Karpas-422 (cell line): ENCODE data around the gene HNRNPF. TPM values are rescaled to one million over a fixed set of nuclear protein-coding genes. Genes with fewer than 3 reads are reported as not detected.
A peak's percentile ranks its signal among the peaks of the same experiment; 100 is the strongest.
"Not testable (repeated sequence)": the region's sequence is repeated elsewhere in the genome, so short reads cannot be mapped to it uniquely, and the experiment has no call there.

Experiments used
- DNase-seq: peaks from one replicate; pipeline ENCODE4 v3.0.0-alpha.2; 2015
- H2AFZ ChIP-seq: fragments of 200-600 bp; sonication (generic); 2 replicates; pipeline ENCODE4 v1.6.1; 2014; ENCODE audit warnings: antibody characterized with exemption, low read length, mixed read lengths
- H3K27ac ChIP-seq: fragments of 200-600 bp; sonication (generic); 2 replicates; pipeline ENCODE4 v1.5.1; 2014; ENCODE audit warnings: mild to moderate bottlenecking, low read length, moderate library complexity
- H3K27me3 ChIP-seq: fragments of 200-600 bp; sonication (generic); 2 replicates; pipeline ENCODE4 v1.6.1; 2014; ENCODE audit warnings: low read length, mixed read lengths
- H3K36me3 ChIP-seq: fragments of 200-600 bp; sonication (generic); 2 replicates; pipeline ENCODE4 v1.6.1; 2014; ENCODE audit warnings: low read length, mixed read lengths; ENCODE audit not compliant: insufficient read depth
- H3K4me1 ChIP-seq: fragments of 200-600 bp; sonication (generic); 2 replicates; pipeline ENCODE4 v1.6.1; 2014; ENCODE audit warnings: mild to moderate bottlenecking, low read length, mixed read lengths
- H3K4me2 ChIP-seq: fragments of 200-600 bp; sonication (generic); 2 replicates; pipeline ENCODE4 v1.6.1; 2014; ENCODE audit warnings: low read length, low read depth, mild to moderate bottlenecking; ENCODE audit not compliant: poor library complexity, severe bottlenecking
- H3K4me3 ChIP-seq: fragments of 200-600 bp; sonication (generic); 2 replicates; pipeline ENCODE4 v1.5.1; 2014; ENCODE audit warnings: mild to moderate bottlenecking, antibody characterized with exemption, low read length, mixed read lengths
- H3K79me2 ChIP-seq: fragments of 200-600 bp; sonication (generic); 2 replicates; pipeline ENCODE4 v1.6.1; 2014; ENCODE audit warnings: mild to moderate bottlenecking, low read length, mixed read lengths
- H3K9ac ChIP-seq: fragments of 200-600 bp; sonication (generic); 2 replicates; pipeline ENCODE4 v1.6.0; 2014; ENCODE audit warnings: low read length
- H3K9me2 ChIP-seq: fragments of 200-600 bp; sonication (generic), shearing (Covaris generic); replicated peaks from 2 replicates; pipeline ENCODE4 v1.6.0; 2014; ENCODE audit warnings: mild to moderate bottlenecking, low read length, moderate library complexity; ENCODE audit not compliant: insufficient read depth
- H3K9me3 ChIP-seq: fragments of 300-700, 200-600 bp; sonication (generic); 2 replicates; pipeline ENCODE4 v1.6.1; 2014; ENCODE audit warnings: low read length, mixed read lengths
- H4K20me1 ChIP-seq: fragments of 200-600 bp; sonication (generic); 2 replicates; pipeline ENCODE4 v1.6.1; 2014; ENCODE audit warnings: mild to moderate bottlenecking, antibody characterized with exemption, low read length, low read depth; ENCODE audit not compliant: insufficient read depth
- total RNA-seq: library from RNA; depleted of rRNA; stranded (reverse); fragments of >200 nt; shearing (Covaris generic); gene quantifications from 2 replicates; pipeline ENCODE4 v1.2.3, GENCODE V29; 2014; ENCODE audit warnings: low replicate concordance

HNRNPF gene
- total RNA-seq, 1 experiment from 2014 or later: 160 TPM

DNA sequence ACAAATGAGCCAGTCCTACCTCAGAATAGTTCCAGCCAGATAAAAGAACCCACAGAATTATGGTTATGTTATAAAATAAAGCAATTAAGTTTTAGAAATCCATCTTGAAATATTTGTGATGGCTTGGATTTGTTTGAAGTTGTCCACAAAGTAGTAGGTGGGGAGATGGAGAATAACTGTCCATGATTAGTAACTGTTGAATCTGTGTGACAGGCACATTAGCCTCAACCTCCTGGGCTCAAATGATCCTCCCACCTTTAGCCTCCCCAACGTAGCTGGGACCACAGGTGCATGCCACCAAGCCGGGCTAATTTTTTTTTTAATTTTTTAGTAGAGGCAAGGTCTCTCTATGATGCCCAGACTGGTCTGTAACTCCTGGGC is 10.1 kb downstream of the HNRNPF start:
- H3K4me3 ChIP-seq: peak overlapping the region; percentile 90
- peak overlapping the region; percentile 93 for H3K9ac ChIP-seq
- no peaks in the 10 kb centered on the region for H3K9me3 ChIP-seq
- H4K20me1 ChIP-seq: peaks cover 71% of the 10 kb centered on the region
- H3K4me1 ChIP-seq: peaks cover 89% of the 10 kb centered on the region
- H3K27me3 ChIP-seq: no peaks in the 10 kb centered on the region
- H3K79me2 ChIP-seq: peaks cover 98% of the 10 kb centered on the region
- H3K36me3 ChIP-seq: peaks cover 39% of the 10 kb centered on the region
- peak overlapping the region; percentile 80 for H3K4me2 ChIP-seq
- DNase-seq: peak; percentile 60
- no peaks in the 10 kb centered on the region for H3K9me2 ChIP-seq
- H3K27ac ChIP-seq: peak overlapping the region; percentile 87
- H2AFZ ChIP-seq: no peak overlapping the region

DNA sequence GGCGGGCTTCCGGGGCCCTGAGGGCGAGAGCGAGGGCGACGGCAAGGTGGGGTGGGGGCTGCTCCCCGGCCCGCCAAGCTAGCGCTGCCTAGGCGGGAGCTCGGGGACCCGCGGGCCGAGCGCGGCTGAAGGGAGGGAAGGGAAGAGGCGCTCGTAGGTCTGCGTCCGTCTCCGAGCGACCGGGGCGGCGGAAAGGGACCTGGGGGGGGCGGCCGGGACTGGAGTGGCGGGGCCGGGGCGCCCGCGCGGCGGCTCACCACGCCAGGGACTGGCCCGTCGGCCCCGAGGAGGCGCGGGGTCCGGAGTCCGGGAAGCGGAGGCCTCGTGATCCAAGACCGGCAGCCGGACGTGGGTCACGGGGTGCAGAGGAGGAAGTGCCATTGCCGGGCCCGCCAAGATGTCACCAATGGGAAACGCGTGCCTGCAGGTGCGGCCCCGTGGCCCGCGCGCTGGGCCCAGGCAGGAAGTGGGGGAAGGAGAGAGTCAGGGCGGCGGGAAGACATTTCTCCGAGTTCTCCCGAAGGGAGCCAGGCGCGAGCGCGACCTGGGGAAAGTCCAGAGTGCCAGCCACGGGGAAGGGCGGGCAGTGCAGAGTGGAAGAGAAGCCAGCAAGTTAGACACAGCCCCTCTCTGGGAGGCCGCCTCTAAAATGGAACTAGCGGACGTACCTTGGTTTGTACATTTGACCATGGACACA is 11.9 kb downstream of the HNRNPF start:
- H3K4me2 ChIP-seq: peak overlapping the region; percentile 80
- peak; percentile 95 for DNase-seq
- peaks cover 74% of the 10 kb centered on the region for H3K4me1 ChIP-seq
- H3K4me3 ChIP-seq: peak overlapping the region; percentile 90
- H3K36me3 ChIP-seq: peaks cover 55% of the 10 kb centered on the region
- no peaks in the 10 kb centered on the region for H3K27me3 ChIP-seq
- H2AFZ ChIP-seq: no peak overlapping the region
- peak overlapping the region; percentile 93 for H3K9ac ChIP-seq
- no peaks in the 10 kb centered on the region for H3K9me3 ChIP-seq
- no peaks in the 10 kb centered on the region for H3K9me2 ChIP-seq
- peak overlapping the region; percentile 87 for H3K27ac ChIP-seq
- H4K20me1 ChIP-seq: peaks cover 69% of the 10 kb centered on the region
- H3K79me2 ChIP-seq: peaks cover 94% of the 10 kb centered on the region

DNA sequence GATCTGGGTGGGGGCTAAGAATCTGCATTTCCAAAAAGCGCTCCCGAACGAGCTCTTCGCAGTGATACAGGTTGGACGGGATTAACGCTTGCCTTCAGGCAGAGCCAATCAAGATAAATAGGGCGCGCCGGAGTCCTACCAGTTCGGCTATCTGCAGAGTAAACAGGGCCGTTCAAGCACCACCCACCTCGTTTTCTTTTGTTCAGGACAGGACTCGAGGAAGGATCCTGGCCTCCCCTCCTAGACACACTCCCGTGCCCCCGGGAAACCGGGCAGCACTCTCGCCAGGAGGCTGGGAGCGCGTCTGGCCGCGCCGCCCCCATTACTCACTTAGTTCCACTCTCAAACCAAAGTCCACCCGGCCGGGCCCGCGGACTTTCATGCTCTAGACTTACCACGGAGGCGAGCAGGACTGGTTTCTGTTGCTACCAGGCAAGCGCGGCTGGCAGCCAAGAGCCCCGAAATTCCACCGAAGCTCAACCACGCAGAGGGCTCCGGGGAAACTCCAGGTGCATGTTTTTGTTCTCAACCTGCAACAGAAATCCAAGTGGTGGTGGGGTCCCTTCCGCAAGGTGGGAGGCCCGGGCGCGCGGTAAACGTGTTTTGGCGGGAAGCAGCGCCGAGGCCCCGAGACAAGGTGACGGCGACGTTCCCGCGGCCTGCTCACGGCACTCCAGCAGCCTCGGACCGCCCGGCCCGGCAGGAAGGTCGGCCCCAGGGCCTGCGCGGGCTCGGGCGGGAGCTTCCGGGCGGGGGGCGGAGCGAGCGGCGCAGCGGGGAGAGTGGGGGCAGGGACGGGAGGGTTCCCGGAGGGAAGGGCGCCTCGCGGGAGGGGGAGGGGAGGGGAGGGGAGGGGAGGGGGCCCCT is 12.7 kb downstream of the HNRNPF start:
- H3K4me3 ChIP-seq: peak overlapping the region; percentile 90
- peaks cover 93% of the 10 kb centered on the region for H3K79me2 ChIP-seq
- H4K20me1 ChIP-seq: peaks cover 67% of the 10 kb centered on the region
- peak overlapping the region; percentile 93 for H3K9ac ChIP-seq
- peaks cover 54% of the 10 kb centered on the region for H3K36me3 ChIP-seq
- no peaks in the 10 kb centered on the region for H3K9me3 ChIP-seq
- H3K27me3 ChIP-seq: no peaks in the 10 kb centered on the region
- no peak overlapping the region for H2AFZ ChIP-seq
- peak overlapping the region; percentile 87 for H3K27ac ChIP-seq
- peak; percentile 91 for DNase-seq
- no peaks in the 10 kb centered on the region for H3K9me2 ChIP-seq
- peaks cover 66% of the 10 kb centered on the region for H3K4me1 ChIP-seq
- H3K4me2 ChIP-seq: peak overlapping the region; percentile 80

DNA sequence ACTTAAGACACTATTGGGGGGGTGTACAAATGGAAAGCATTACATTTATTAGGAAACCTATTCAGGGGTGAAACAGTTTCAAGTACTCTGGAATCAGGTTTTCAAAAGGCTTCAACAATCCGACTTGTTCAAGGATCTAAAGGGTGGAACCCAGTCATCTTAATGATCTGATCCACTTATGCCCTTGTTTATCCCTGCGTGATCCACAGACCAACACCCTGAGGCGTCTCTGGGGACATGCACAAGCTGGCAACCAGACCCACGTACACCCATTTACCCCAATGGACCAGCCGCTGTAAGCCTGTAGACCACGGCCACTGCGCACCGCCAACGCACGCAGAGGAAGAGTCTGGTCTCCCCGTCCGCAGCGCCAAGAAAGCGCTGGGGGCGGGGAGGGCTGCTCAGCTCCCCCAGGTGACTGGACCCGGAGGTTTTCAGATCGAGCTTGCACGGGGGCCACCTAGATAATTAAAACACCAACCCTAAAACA is 13.4 kb downstream of the HNRNPF start:
- H3K27ac ChIP-seq: peak overlapping the region; percentile 87
- H4K20me1 ChIP-seq: peaks cover 69% of the 10 kb centered on the region
- H3K9me2 ChIP-seq: no peaks in the 10 kb centered on the region
- H3K27me3 ChIP-seq: no peaks in the 10 kb centered on the region
- peaks cover 59% of the 10 kb centered on the region for H3K4me1 ChIP-seq
- H3K9me3 ChIP-seq: no peaks in the 10 kb centered on the region
- H3K9ac ChIP-seq: peak overlapping the region; percentile 93
- H3K4me2 ChIP-seq: peak overlapping the region; percentile 80
- peak overlapping the region; percentile 90 for H3K4me3 ChIP-seq
- no peak overlapping the region for H2AFZ ChIP-seq
- no peak for DNase-seq
- peaks cover 54% of the 10 kb centered on the region for H3K36me3 ChIP-seq
- peaks cover 89% of the 10 kb centered on the region for H3K79me2 ChIP-seq

DNA sequence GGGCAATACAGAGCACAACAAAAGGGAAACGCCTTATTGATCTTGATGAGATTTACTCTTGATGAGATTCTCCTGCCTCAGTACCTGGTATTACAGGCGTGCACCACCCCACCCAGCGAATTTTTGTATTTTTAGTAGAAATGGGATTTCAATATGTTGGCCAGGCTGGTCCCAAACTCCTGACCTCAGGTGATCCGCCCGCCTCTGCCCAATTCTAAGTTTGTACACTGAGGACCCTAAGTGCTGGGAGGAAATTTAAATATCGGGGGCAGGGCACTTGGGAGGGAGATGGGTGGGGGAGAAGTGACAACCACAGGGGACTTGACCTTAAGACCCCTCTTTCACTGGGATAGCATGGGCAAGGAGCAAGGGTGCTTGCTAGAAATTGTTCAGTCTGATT is 14.1 kb downstream of the HNRNPF start:
- Histone ChIP-seq H3K4me2 (peak overlapping the region; percentile 80), H3K27me3 (no peaks in the 10 kb centered on the region), H3K79me2 (peaks cover 89% of the 10 kb centered on the region), H3K27ac (peak overlapping the region; percentile 87), H3K4me1 (peaks cover 52% of the 10 kb centered on the region), H3K36me3 (peaks cover 56% of the 10 kb centered on the region), H2AFZ (no peak overlapping the region), H4K20me1 (peaks cover 69% of the 10 kb centered on the region), H3K9me2 (no peaks in the 10 kb centered on the region), H3K4me3 (peak overlapping the region; percentile 90; the same call in 1 of the 2 replicates), H3K9me3 (no peaks in the 10 kb centered on the region), H3K9ac (peak overlapping the region; percentile 93; the same call in 1 of the 2 replicates)
- DNase-seq: no peak

DNA sequence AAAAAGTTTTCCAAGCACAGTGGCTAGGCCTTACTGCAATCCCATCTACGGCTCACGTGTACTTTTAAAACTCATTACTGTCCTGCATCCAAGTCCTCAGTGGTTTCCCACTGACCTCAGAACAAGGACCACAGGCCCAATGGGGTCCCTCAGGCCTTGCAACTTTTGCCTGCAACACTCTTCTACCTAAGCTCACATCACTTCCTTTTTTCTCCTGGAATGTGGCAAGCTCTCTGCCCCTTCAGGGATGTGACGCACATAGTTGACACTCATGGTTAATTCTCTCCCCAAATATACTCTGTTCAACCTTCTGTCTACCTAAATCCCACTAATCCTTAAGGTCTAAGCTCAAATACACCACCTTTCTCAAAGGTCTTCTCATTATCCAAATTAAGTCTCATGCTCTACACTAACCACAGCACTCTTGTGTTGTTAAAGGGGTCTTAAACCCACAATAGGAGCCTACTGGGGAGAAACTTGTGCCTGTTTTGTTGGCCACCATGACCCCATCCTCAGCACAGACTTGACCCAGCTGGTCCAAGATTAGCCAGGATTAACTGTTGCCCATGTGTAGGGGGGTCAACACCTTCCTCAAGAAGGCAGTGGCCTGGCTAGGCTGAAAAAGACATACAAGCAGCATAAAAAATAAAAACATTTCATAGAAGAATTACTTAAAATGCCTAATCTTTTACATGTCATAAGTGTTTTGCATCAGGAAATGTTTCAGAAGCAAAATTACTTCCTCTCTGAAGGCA is 15.2 kb downstream of the HNRNPF start:
- DNase-seq: no peak
- no peak overlapping the region for H2AFZ ChIP-seq
- H3K9me2 ChIP-seq: no peaks in the 10 kb centered on the region
- no peaks in the 10 kb centered on the region for H3K27me3 ChIP-seq
- H4K20me1 ChIP-seq: peaks cover 70% of the 10 kb centered on the region
- H3K36me3 ChIP-seq: peaks cover 62% of the 10 kb centered on the region
- H3K79me2 ChIP-seq: peaks cover 85% of the 10 kb centered on the region
- H3K9ac ChIP-seq: 0 out of 2 replicates have a peak overlapping the region, but pooled peaks have one; percentile 93
- no peaks in the 10 kb centered on the region for H3K9me3 ChIP-seq
- H3K4me2 ChIP-seq: no peak overlapping the region
- peaks cover 41% of the 10 kb centered on the region for H3K4me1 ChIP-seq
- H3K4me3 ChIP-seq: no peak overlapping the region
- H3K27ac ChIP-seq: peak overlapping the region; percentile 87

DNA sequence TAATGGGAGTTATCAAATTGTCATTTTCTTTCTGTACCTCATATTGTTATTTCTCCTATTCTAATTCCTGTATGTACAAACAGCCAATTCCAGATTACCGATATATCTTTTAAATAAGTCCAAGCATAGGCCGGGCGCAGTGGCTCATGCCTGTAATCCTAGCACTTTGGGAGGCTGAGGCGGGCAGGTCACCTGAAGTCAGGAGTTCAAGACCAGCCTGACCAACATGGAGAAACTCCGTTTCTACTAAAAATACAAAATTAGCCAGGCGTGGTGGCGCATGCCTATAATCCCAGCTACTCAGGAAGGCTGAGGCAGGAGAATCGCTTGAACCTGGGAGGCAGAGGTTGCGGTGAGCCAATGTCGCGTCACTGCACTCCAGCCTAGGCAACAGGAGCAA is 15.8 kb downstream of the HNRNPF start:
- not testable (repeated sequence) for H3K9me3 ChIP-seq, H3K4me2 ChIP-seq, H3K9me2 ChIP-seq, DNase-seq, H3K9ac ChIP-seq, H3K27me3 ChIP-seq, H3K27ac ChIP-seq, H3K4me3 ChIP-seq, H2AFZ ChIP-seq
- peaks cover 79% of the 10 kb centered on the region for H3K79me2 ChIP-seq
- H3K4me1 ChIP-seq: peaks cover 35% of the 10 kb centered on the region
- peaks cover 72% of the 10 kb centered on the region for H4K20me1 ChIP-seq
- peaks cover 68% of the 10 kb centered on the region for H3K36me3 ChIP-seq
